Heart left ventricle (tissue), 16 donors: ENCODE measurements around the gene F13A1. TPM values are rescaled to one million over a fixed set of nuclear protein-coding genes. Genes with fewer than 3 reads are reported as not detected.

Source experiments
- ATAC-seq, 4 donors: fragments of 200-7000 bp; cut with Tn5 transposase; one replicate each; pipeline ENCODE4 v1.9.1; 2020 to 2022; ENCODE audit warnings: moderate library complexity in 4 of 4, mild to moderate bottlenecking in 3 of 4, moderate number of reproducible peaks in 1 of 4
- DNase-seq, 5 donors: peaks; one replicate each; pipeline ENCODE4 v3.0.0-alpha.2; 2020
- H3K27ac ChIP-seq, 12 donors: fragments of 200-600 bp; sonication (generic) in 4 of 12; one replicate each; pipeline versions ENCODE4 v1.5.0 to v1.8.0; 2016 to 2022; ENCODE audit warnings: mild to moderate bottlenecking in 2 of 12
- H3K27me3 ChIP-seq, 9 donors: fragments of 200-600 bp; sonication (generic) in 2 of 9; one replicate each; pipeline versions ENCODE4 v1.5.1 to v1.8.0; 2016 to 2022; ENCODE audit warnings: mild to moderate bottlenecking in 3 of 9
- H3K36me3 ChIP-seq, 9 donors: fragments of 200-600 bp; sonication (generic) in 2 of 9; one replicate each; pipeline versions ENCODE4 v1.5.0 to v1.8.0; 2018 to 2022; ENCODE audit warnings: mild to moderate bottlenecking in 2 of 9
- H3K4me1 ChIP-seq, 12 donors: fragments of 200-600 bp; sonication (generic) in 4 of 12; one replicate each; pipeline versions ENCODE4 v1.5.0 to v1.8.0; 2016 to 2022; ENCODE audit warnings: mild to moderate bottlenecking in 3 of 12
- H3K4me3 ChIP-seq, 12 donors: fragments of 200-600 bp; sonication (generic) in 4 of 12; one replicate each; pipeline versions ENCODE4 v1.5.0 to v1.8.0; 2017 to 2022; ENCODE audit warnings: mild to moderate bottlenecking in 9 of 12, moderate library complexity in 4 of 12
- H3K9me3 ChIP-seq, 12 donors: fragments of 200-600 bp; sonication (generic) in 4 of 12; one replicate each; pipeline versions ENCODE4 v1.5.0 to v1.8.0; 2016 to 2022; ENCODE audit warnings: mild to moderate bottlenecking in 1 of 12
- POLR2A ChIP-seq, 2 donors: fragments of 450-650 bp; IDR thresholded peaks; one replicate each; pipeline ENCODE4 v1.6.1; 2017; ENCODE audit warnings: antibody characterized with exemption in 2 of 2, mild to moderate bottlenecking in 2 of 2, moderate library complexity in 2 of 2
- WGBS, 4 donors: extraction: QIAGEN DNeasy Blood & Tissue Kit in 2 of 4; methylation state at CpG; one replicate each; pipeline versions ENCODE4 v1.1.5 to v1.1.7; 2013 to 2018; 5-methylcytosine and 5-hydroxymethylcytosine counted together
- intact Hi-C, 10 donors: fragments of 100-400 bp; cut with DNase I; formaldehyde crosslinking; loops; one replicate each; pipeline versions ENCODE4 v1.11.1 to v1.14.2; 2022
- polyA plus RNA-seq, 2 donors: library from polyadenylated mRNA; stranded (reverse); fragments of 200-250 nt; gene quantifications; one replicate each; pipeline ENCODE4 v1.2.3, GENCODE V29; 2013
- total RNA-seq, 9 donors: library from RNA; depleted of rRNA in 2 of 9; stranded (reverse); fragments of >200 nt in 2 of 9; fragmentation: NEBNext Ultra II Directional in 3 of 9; extraction: Animal tissue kit (Norgen Biotek cat#: 25700) in 3 of 9; gene quantifications; one replicate each; pipeline versions ENCODE4 v1.1.0 to v1.2.4, GENCODE V29; 2016 to 2023
- TF ChIP-seq, protein P1 (sequence below), 12 donors: fragments of 200-600 bp; sonication (generic) in 4 of 12; IDR thresholded peaks; one replicate each; pipeline versions ENCODE4 v1.5.0 to v1.8.0; 2018 to 2022; ENCODE audit warnings: antibody characterized with exemption in 12 of 12, mild to moderate bottlenecking in 5 of 12
- donor health status: ischemic (EF 13 %, LVEDD 7.1; RV severe dilation, severe dysfunction).
- donor health status: healthy with polysubstance abuse.
- donor health status: DM: no; HTN: yes; CAD: no.
- donor health status: DM: no; HTN: no; CAD: no.
- donor health status: ischemic (EF 25% LVEDD 6.9; RV normal size, moderate dysfunction).
- donor health status: ischemic (EF 25% LVEDD 5.7; RV mildly dilated, moderate dysfunction).
- donor health status: healthy.
- donor health status: DM: yes; HTN: yes; CAD: no.
- donor health status: ischemic (EF 35%, LVEDD 5.7; RV mildly dilated, moderate dysfunction).
- donor health status: nonischemic (EF 11% LVEDD 7.7; RV severe dilation, severe dysfunction).
- donor health status: DM: yes; HTN: yes; CAD: no.
- donor health status: PGD.
- donor health status: ischemic (EF 29% LVEDD 5.4; RV normal size, mild dysfunction).
- donor health status: nonischemic (EF 23%, LVEDD 6.1; RV moderate dilation, normal function).

F13A1 gene
- total and polyA plus RNA-seq, 11 donors, result 9.0 to 415 (median 35.0) TPM

DNA sequence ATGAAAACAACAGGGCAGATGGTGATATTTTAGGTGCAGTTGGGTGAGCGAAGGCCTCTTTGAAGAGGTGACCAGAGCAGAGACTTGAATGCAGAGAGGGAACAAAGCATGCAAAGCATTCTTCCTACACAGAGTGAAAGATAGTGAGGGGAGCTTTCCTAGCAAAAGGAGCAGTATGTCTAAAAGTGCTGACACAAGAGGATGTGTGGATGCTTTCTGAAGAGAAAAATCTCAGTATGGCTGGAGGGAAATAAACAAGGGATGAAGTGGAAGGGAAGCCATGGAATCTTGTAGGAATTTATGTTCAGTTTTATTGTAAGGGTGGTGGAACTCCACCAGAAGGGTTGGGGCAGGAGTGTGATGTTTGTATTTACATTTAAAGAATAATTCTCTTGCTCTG lies 128.6 kb downstream of the F13A1 start:
- Histone ChIP-seq H3K27ac (no peak overlapping the region), H3K9me3 (no peaks in the 10 kb centered on the region), H3K36me3 (peaks cover 0 to 24% (median 0%) of the 10 kb centered on the region in 9 donors), H3K27me3 (peaks cover 0 to 5% (median 0%) of the 10 kb centered on the region in 9 donors), H3K4me3 (no peak overlapping the region), H3K4me1 (peaks cover 0 to 3% (median 0%) of the 10 kb centered on the region in 12 donors)
- DNase-seq (no peak), ATAC-seq (no peak)
- intact Hi-C loops, result no loop called here
- 64 to 83% (median 81%) methylated on average over 1 of the region's 1 CpG for WGBS, 4 donors
- TF ChIP-seq, protein P1, sequence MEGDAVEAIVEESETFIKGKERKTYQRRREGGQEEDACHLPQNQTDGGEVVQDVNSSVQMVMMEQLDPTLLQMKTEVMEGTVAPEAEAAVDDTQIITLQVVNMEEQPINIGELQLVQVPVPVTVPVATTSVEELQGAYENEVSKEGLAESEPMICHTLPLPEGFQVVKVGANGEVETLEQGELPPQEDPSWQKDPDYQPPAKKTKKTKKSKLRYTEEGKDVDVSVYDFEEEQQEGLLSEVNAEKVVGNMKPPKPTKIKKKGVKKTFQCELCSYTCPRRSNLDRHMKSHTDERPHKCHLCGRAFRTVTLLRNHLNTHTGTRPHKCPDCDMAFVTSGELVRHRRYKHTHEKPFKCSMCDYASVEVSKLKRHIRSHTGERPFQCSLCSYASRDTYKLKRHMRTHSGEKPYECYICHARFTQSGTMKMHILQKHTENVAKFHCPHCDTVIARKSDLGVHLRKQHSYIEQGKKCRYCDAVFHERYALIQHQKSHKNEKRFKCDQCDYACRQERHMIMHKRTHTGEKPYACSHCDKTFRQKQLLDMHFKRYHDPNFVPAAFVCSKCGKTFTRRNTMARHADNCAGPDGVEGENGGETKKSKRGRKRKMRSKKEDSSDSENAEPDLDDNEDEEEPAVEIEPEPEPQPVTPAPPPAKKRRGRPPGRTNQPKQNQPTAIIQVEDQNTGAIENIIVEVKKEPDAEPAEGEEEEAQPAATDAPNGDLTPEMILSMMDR (IDR thresholded peaks at IDR 0.05), result no peak
- TF ChIP-seq POLR2A (IDR thresholded peaks at IDR 0.05), result no peak

DNA sequence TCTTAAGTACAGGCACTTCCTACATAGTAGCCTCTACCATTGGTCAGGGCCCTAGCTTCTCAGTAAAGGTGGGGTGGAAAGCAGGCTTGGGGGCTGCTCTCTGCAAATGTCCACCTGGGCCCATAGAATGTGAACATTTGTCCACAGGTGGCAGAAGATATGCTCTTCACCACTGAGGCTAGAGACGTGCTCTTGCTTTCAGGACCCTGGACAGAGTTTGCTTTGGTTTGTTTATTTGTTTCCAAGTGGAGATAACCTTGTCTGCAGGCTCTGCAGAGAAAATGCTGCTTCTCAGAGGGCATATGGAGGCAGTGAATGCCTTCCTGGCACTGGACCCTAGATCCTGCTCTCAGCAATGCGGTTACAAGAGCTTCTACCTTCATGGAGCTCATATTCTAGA lies 129.0 kb downstream of the F13A1 start:
- no peak for DNase-seq
- no peak overlapping the region for H3K4me3 ChIP-seq
- peaks cover 0 to 20% (median 0%) of the 10 kb centered on the region in 9 donors for H3K36me3 ChIP-seq
- peaks cover 0 to 3% (median 0%) of the 10 kb centered on the region in 12 donors for H3K4me1 ChIP-seq
- H3K9me3 ChIP-seq, result peaks cover 0 to under 1% (median 0%) of the 10 kb centered on the region in 12 donors
- no peak for TF ChIP-seq POLR2A (IDR thresholded peaks at IDR 0.05)
- TF ChIP-seq, protein P1 (IDR thresholded peaks at IDR 0.05), result no peak
- peak in 1 of 4 donors; percentile 39 for ATAC-seq
- H3K27ac ChIP-seq, result no peak overlapping the region
- WGBS, 4 donors, result 35 to 40% (median 38%) methylated on average over 2 of the region's 2 CpGs
- H3K27me3 ChIP-seq, result peaks cover 0 to 5% (median 0%) of the 10 kb centered on the region in 9 donors
- intact Hi-C loops, result no loop called here

DNA sequence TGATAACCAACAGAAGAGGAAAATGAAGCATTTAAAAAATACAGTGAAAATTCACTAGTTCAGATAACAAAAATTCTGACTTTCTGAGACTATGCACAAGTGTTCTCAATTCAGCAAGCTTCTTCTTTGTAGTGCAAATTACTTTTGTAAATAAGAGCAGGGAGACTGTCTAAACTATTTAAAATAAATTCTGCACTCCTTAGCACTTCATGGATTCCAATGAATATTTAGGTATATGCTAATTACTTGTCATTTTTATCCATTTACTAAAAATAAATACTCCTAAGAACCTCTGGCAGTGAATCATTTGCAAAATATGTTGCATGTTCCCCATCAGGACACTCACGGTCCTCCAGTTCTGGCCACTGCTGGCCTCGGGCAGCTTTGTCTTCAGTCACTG lies 139.8 kb downstream of the F13A1 start:
- Histone ChIP-seq H3K27ac (no peak overlapping the region), H3K27me3 (no peaks in the 10 kb centered on the region), H3K4me3 (no peak overlapping the region), H3K36me3 (peaks cover 0 to 16% (median 0%) of the 10 kb centered on the region in 9 donors), H3K4me1 (no peaks in the 10 kb centered on the region), H3K9me3 (no peaks in the 10 kb centered on the region)
- WGBS, 4 donors, result 49 to 68% (median 65%) methylated on average over 2 of the region's 2 CpGs
- DNase-seq (no peak), ATAC-seq (no peak)
- TF ChIP-seq, protein P1 (IDR thresholded peaks at IDR 0.05), result no peak
- TF ChIP-seq POLR2A (IDR thresholded peaks at IDR 0.05), result no peak
- intact Hi-C loops, result no loop called here

DNA sequence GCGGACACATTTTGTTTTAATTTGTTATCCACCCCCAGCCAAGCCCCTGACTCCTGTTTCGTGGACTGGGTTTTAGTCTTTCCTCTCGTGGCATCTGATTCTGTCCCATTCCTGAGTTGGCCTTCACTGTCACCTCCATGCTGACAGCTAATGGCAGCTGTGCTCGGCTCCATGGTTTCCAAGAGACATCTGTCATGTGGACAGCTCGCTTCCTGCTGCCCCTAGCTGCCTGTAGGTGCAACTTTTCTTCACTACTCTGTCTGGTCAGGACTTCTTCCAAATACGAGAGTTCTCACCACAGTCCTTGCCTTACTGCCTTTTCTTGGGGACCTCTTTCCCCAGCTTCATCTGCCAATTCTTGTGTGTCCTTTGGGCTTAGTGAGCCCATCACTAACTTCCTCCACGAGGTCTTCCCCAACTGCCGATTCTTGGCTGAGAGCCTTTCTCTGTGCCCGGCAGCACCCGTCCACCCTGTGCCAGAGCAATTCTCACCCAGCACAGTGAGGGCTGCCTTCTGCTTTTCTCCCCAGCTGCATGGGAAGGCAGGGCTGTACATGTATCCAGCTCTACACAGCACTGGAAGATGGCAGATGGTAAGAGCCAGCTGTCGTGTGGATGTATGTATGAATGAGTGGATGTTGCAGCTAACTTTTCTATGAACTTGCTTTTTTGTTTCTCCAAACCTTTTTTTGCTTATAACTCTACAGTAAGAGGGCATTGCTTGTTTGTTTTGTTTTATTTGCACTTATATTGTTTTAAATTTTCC lies 140.4 kb downstream of the F13A1 start:
- ATAC-seq, result no peak
- DNase-seq, result no peak
- Histone ChIP-seq H3K9me3 (no peaks in the 10 kb centered on the region), H3K27me3 (no peaks in the 10 kb centered on the region), H3K27ac (no peak overlapping the region), H3K4me1 (no peaks in the 10 kb centered on the region), H3K36me3 (peaks cover 0 to 16% (median 0%) of the 10 kb centered on the region in 9 donors), H3K4me3 (no peak overlapping the region)
- 71 to 80% (median 77%) methylated on average over 11 of the region's 11 CpGs for WGBS, 4 donors
- intact Hi-C loops, result no loop called here
- TF ChIP-seq POLR2A (IDR thresholded peaks at IDR 0.05), result no peak
- TF ChIP-seq, protein P1 (IDR thresholded peaks at IDR 0.05), result no peak
